Dedifferentiated amniotic fluid mesenchymal stem cell (primary cell): ENCODE data around the gene ASTN1.

Source experiments
- DNase-seq: peaks from one replicate; pipeline ENCODE4 v3.0.0-alpha.2; 2016; ENCODE audit errors: extremely low spot score

ASTN1 gene

DNA sequence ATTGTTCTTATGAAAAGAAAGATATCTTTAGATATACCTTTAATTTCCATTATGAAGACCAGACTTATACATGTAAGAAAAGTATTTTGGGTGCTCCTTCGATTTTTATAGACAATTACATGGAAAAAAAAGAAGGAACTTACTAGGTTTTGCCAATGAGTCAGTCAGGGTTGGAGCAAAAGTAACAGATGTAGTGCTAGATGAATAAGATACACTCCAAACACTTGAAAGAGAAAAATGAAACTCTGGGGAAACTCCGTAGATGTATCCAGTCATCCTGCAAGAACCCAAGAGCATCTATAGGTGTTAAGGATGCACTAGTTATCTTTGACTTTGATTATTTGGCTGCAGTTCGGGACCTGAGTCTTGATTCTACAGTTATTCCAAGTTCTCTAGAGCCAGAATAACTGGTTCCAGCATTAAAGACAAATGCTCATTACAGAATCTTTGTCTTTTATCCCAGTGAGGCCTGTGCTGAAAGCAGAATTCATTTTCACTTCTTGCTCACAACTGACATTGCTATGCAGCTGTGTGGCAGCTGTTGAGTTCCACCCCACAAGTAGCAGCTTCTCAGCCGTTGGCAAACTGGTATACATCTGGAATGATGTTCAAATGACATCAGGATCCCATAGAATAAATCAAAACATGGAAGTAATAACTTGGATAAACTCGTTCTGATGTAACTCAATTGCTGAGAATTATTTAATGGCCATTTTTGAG is 326.1 kb downstream of the ASTN1 start:
- no peak for DNase-seq

DNA sequence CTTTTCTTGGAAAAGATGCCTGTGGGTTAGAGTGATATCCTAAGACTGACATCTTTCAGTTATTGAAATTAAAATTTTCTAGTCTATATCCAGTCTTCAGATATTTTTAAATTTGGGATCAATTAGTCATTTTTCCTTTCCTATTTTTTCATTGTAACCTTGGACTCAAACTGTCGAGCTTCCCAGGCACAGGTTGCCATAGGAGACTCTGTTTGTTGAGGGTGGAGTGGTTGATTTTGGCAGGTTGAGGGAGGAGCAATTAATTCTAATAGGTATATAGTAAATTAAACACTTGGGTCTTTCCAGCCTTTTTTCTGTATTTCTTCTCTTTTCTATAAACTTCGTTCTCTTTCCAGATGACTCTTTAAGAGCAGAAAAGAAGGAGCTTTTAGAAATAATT is 326.8 kb downstream of the ASTN1 start:
- no peak for DNase-seq

DNA sequence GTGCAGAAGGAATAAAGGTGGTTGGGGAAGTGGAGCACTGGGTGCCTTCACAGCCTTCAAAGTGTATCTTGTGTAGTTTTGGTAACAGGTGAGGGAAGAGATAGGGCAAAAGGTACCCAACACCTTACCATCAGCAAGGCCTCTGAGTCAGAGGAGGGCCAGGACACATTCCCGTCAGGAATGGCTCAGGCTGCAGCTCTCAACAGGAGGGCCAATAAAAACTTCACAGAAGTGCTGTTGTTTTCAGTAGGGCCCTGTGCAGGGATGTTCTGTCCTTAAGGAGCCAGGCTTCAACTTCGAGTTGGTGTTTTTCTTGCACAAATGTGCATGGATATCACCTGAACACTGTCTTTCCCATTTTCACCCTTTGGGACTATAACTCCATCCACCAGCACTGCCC is 333.4 kb downstream of the ASTN1 start:
- DNase-seq: no peak

DNA sequence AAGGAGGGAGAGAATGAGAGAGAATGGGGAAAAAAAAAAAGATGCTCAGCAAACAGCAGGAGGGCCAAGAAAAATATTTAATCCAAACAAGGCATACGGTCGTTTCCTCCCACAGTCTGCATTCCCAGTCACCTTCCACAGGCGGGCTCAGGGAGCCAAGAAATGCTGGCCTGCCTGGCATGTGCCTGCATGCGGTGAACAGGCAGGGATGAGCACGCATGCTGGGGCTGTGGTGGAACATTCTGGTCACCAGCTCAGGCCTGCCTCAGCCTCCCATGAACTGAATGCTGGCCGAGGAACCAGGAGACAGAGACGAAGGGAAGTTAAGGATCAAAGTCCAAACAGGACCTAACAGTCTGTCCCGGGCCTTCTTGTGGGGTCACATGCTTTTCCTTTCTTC is 335.3 kb downstream of the ASTN1 start:
- DNase-seq: no peak

DNA sequence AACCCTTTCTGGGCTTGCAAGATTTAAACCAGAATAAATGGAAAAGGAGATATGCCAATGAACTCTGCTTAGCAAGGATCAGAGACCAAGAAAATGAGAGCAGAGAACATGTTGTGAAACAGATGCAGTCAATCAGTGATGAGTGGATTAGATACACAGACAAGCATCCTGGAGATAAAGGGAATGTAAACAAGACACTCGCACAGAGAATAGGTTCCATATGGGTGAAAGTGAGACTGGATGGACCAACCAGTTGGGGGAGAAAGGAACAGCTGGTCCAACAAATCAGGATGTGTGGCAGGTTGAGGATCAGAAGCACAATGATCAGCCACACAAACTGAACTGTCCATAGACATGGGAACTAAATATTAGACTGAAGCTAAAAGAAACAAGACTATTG is 338.2 kb downstream of the ASTN1 start:
- no peak for DNase-seq

DNA sequence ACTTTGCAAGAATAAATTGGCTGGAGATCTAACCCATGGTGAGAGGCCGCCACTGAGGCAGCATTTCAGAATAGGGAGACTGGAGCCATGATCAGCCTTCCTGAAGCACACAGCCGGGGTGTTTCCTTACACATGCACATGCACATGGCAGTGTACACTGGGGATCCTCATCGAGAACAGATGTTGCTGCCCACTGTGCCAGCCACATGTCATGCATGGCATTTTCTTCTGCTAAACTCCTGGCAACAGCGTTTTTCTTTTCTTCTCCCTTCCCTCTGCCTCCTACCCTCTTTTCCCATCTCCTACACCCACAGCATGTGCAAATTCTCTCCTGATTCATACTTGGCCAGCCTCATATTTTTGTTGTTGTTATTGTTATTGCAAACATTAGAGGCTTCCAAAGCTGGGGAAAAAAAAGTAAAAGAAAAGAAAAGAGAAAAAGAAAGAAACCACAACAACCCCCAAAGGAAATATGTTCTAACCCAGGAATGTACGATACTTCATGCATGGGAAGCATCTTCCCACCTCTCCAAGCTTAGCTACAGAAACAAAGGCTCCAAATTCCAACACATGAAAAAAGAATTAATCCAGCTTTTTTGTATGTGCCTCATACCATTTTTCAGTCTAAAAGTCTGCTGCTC is 344.0 kb downstream of the ASTN1 start:
- DNase-seq: no peak

DNA sequence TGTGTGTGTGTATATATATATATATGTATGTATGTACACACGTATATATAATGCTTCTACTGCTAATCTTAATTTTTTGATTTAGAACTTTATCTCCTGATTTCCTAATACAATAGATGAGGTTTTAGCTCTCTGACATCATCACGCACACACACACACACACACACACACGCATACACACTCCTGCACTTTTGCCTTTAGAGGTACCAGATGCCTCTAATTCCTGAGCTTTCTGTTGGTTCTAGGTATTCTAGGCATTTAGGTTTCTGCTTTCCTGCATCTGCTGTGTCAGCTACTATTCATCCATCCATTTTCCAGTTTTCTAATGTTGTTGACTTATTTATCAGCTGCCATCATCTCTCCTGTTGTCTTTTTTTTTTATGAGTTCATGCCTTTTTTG is 348.3 kb downstream of the ASTN1 start:
- no peak for DNase-seq

DNA sequence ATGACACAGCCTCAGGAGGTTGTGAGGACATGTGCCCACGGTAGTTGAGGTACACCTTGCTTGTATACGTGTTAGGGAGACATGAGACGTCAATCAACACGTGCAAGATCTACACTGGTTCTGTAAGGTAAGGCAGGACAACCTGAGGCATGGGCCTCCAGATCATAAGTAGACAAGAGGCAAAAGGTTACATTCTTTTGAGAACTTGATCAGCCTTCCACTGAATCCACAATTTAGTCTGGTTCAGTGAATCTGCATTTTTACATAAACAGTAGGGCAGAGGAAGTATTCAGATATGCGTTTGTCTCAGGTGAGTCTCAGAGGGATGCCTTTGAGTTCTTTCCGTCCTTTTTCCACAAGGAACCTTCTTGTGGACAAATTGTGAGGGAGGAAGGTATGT is 348.9 kb downstream of the ASTN1 start:
- DNase-seq: no peak

DNA sequence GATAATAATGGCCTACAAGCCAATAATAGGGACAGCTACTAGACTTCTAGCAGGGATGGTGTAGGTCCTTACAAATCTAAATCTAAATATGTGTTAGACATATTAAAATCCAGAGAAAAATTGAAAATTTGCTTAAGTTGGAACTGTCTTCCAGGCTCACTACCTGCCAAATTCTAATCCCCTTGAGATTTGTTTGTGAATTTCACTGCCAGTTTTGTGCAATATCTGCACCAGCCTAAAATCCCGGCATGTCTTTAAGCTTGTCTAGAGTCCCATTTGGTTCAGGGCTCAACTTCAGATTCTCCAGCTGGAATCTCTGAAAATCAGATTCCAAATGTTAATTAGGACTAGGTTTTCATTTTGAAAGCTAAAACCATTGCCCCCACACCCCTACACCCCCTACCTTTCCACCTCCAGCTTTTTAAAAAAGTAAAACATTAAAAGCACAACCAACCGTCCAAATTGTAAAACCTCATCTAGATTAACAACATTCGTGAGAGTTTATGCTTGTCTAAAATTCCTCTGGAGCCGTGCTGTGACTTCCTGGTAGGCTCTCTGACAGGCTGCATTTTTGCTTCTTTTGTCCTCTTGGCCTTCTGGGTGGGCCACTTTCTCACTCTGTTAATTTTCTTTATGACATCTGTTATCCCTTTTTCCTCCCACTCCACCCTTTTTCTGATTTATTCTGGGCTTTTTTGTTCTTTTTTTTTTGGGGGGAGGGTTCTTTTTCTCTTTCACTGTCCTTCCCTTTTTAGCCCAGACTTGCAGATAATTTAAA is 352.8 kb downstream of the ASTN1 start:
- no peak for DNase-seq

DNA sequence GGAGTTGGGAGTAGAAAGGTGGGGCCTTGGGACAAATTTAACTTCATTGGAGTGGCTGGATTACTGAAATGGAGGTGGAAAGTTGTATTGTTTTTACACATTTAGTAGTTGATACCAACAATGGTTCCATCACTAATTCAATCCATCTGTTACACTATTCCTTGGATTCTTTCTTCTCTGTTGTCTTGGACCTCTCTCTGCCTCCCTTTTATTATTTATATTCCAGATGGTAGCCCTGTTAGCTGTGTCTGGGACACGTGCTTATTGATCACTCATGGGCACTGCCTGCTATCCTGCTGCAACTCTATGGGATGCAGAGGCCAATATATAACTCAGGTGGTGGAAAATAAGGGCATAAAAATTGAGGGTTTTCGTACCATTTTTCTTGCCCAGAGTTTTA is 355.2 kb downstream of the ASTN1 start:
- no peak for DNase-seq
